ENCODE results near the gene DUS4L.

The DUS4L gene

DNA sequence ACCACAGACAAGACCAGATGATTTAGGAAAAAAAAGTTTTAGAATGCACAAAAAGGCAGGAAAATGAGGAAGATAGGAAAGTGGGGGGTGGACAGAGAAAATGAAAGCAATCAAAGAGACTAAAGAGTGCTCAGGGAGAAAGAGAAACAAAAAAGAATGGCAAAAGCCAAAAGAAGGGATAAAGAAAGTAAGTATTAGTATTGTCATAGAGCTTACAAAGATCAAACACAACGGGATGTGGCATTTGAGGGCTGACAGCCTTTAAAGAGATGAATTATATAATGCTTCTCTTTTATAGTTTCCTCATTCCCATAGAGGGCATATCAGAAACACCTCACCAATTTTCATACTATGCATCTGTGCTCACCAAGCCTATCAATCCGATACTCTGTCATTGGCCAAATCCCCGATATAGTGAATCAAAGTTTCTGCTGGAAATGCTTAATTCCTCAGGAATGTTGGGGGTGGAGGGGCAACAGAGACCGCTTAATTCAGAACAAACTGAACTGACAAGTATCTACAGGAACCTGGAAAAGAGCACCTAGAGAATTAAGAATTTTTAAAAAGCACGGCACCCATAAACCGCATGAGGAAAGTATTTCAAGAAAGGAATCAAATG, 2.8 kb upstream of the DUS4L start:
- Mint-ChIP-seq H3K9me3 (no peaks in the 10 kb centered on the region), H3K27ac (no peak overlapping the region), H3K4me3 (peak overlapping the region; percentile 22 to 50), H3K27me3 (no peaks in the 10 kb centered on the region), H3K36me3 (peaks cover 6 to 16% of the 10 kb centered on the region in 2 donors), H3K4me1 (peaks cover 28 to 50% of the 10 kb centered on the region in 2 donors)
- DNase-seq (no peak), ATAC-seq (replicated peaks) (peak in 1 of 2 donors; percentile 51)

DNA sequence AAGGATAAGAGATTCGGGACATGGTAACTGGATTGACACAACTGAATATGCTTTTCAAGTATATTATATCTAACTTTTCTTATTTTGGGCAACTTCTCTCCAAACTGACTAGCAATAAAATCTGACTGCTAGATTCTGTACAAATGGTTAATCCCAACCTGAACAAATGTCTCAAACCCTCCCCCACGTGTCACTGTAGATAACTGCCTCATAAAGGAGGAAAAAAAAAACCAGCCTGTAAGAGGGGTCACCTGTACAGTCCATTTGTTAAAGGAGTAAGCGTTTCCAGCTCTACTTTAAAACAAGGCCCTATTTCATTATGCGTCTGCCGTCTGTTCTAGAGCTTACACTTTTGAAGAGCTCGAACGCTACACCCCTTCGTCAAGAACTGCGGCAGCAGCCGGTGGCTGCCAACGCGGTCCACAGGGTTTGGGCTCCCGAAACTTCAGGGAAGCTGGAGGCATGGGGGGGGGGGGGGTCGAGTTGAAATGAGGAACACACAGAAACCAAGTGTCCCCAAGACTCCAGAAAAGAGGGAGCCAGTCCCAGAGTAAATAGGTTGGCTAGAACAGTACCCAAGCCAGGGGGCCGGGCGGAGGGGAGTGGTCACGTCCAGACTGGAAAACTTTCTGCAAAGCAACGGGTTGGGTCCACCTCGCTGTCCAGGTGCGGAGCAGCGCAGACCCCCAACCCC, 543 bp upstream of the DUS4L start:
- no peaks in the 10 kb centered on the region for H3K27me3 Mint-ChIP-seq
- peak overlapping the region; percentile 94 to 96 for H3K4me3 Mint-ChIP-seq
- peak overlapping the region; percentile 95 for H3K27ac Mint-ChIP-seq

DNA sequence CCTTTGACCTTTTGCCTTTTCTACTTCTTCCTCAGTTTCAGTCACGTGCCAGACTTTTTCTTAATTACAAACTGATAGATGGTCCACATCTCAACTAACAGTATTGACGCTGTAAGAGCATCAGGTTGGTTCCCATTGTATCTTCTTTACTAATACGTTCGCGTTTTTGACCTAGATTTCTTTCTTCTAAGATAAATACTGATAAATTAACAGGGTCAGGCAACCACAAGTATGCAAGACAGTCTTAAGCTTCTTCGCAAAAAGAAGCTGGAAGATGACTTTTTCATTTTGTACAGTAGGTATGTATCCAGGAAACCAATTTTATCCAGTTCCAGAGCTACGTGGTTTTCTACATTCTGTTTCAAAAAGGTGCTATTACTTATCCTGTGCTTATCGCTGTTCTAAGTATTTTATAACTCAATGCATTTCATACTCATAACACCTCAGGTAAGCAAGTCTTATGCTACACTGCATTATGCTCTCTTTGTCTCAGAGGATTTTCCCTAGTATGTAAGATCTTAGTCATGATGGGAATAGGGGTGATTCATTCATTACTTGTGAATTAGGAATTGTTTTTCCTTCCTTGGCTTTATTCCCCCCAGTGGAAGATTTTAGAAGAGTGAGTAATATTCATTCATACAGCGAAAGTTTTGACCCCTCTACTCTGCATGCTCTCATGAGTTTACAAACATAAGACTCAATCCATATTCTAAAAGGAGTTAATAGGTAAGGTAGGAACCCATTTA, 955 bp downstream of the DUS4L start:
- DNase-seq, result no peak
- Mint-ChIP-seq H3K4me1 (peaks cover 27 to 43% of the 10 kb centered on the region in 2 donors), H3K27ac (peak overlapping the region; percentile 95), H3K9me3 (no peaks in the 10 kb centered on the region), H3K36me3 (peaks cover 5 to 16% of the 10 kb centered on the region in 2 donors), H3K4me3 (peak overlapping the region; percentile 94 to 96), H3K27me3 (no peaks in the 10 kb centered on the region)
- no peak for ATAC-seq (replicated peaks)

More for the DNA sequence above, 543 bp upstream of the DUS4L start:
- ATAC-seq (replicated peaks) (peak; percentile 64 to 65), DNase-seq (no peak)
- Mint-ChIP-seq H3K4me1 (peaks cover 29 to 50% of the 10 kb centered on the region in 2 donors), H3K36me3 (peaks cover 5 to 16% of the 10 kb centered on the region in 2 donors), H3K9me3 (no peaks in the 10 kb centered on the region)

DNA sequence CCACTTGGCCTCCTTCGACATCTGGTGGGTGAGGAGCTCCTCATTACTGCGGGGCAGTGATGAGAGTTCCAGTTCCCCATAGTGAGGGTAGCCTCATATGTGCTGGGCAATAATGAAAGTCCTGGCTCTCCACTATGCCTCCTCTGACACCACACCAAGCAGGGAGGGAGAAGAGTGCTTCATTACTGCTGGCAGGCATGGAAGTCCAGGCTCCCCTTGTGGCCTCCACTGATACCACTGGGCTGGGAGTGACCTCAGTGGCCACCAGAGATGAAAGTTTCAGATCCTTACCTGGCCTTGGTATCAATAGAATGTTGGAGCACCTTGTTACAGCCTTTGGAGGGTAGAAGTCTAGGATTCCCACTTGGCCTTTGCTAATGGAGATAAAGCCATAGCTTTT, 6.5 kb downstream of the DUS4L start:
- H3K27me3 Mint-ChIP-seq, result no peaks in the 10 kb centered on the region
- H3K4me3 Mint-ChIP-seq, result no peak overlapping the region
- H3K9me3 Mint-ChIP-seq, result no peaks in the 10 kb centered on the region
- peaks cover 0 to 3% of the 10 kb centered on the region in 2 donors for H3K4me1 Mint-ChIP-seq
- DNase-seq (no peak), ATAC-seq (replicated peaks) (no peak)
- no peak overlapping the region for H3K27ac Mint-ChIP-seq
- peaks cover 11 to 20% of the 10 kb centered on the region in 2 donors for H3K36me3 Mint-ChIP-seq

DNA sequence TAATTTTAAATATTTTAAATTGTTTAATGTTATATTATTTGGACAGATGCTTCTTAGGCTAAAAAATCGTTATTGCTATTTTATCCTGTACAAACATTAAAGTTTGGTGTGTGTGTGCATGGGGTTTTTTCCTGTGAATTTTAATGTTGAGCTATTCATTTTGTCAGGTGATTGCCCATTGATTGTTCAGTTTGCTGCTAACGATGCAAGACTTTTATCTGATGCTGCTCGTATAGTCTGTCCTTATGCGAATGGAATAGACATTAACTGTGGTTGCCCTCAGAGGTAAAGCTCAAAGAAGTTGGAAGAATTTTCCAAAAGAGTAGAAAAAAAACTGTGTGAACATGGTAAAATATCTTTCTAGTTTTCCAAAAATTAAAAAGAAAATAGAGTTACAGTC, 9.8 kb downstream of the DUS4L start:
- ATAC-seq (replicated peaks) (no peak), DNase-seq (no peak)
- Mint-ChIP-seq H3K9me3 (no peaks in the 10 kb centered on the region), H3K4me1 (no peaks in the 10 kb centered on the region), H3K36me3 (peaks cover 7 to 17% of the 10 kb centered on the region in 2 donors), H3K27me3 (no peaks in the 10 kb centered on the region), H3K4me3 (no peak overlapping the region), H3K27ac (no peak overlapping the region)

DNA sequence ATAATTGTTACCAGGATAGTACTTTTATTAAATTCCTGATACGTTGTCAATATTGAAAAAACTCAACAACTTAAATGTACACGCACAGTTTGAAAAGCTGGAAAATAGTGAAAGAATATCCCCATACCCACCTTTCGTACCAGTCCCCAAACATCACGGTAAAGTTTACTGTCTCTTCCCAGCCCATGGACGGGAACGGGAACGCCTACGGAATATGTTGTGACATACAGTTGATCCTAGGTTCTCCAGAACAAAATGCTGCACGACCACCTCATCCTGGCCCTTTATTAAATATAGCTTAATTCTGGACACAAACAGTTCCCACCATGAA, 15.7 kb downstream of the DUS4L start:
- ATAC-seq (replicated peaks), result no peak
- Mint-ChIP-seq H3K27me3 (no peaks in the 10 kb centered on the region), H3K4me3 (peak overlapping the region; percentile 89 to 95), H3K4me1 (peaks cover 8 to 10% of the 10 kb centered on the region in 2 donors), H3K36me3 (peaks cover 3 to 9% of the 10 kb centered on the region in 2 donors), H3K9me3 (no peaks in the 10 kb centered on the region), H3K27ac (peak overlapping the region; percentile 92)
- no peak for DNase-seq

DNA sequence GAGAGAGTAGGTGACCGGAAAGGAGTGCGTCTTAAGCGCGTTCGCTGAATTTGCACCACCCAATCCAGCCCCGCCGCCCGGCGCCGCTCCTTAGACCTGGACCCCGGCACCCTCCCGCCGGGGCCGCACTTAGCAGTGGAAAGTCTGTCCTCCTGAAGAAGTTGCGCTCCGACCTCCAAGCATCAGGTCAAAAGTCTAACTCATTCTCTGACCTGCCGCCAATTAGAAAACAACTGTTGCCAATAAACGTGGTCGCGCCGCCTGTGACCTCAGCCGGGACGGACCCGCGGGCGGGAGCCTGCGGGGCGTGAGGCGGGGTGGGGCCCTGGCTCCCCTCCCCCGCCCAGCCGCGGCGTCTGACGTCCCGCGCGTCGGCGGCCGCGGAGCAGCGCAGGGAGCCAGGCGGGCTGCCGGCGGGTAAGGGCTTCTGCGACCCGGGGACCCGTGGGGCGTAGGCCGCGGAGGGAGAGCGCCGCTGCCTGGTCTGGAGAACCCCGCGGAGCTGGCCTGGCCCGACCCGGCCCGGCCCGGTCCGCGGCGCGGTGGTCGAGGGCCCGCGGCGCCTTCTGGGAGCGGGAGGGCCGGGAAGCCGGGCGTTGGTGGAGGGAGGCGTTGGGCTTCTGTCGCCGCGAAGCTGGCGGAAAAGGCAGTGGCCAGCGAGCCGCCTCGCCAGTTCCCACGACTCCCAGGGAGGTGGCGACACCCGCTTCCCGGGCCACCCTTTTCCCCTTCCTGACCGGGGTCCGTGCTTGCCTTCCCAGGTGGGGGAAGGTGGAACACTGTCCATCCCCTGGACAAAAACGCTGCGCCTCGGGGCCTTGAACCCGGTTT, 16.3 kb downstream of the DUS4L start, which contains the start of gene BCAP29:
Gene BCAP29, plus strand, starts transcription at position 362 of the 831 bp plus-strand sequence. CDS start 527 bp downstream, outside the sequence.
- peak within 1 kb of the TSS; percentile 92 for H3K27ac Mint-ChIP-seq
- H3K4me3 Mint-ChIP-seq, result peak within 1 kb of the TSS; percentile 89 to 95

DNA sequence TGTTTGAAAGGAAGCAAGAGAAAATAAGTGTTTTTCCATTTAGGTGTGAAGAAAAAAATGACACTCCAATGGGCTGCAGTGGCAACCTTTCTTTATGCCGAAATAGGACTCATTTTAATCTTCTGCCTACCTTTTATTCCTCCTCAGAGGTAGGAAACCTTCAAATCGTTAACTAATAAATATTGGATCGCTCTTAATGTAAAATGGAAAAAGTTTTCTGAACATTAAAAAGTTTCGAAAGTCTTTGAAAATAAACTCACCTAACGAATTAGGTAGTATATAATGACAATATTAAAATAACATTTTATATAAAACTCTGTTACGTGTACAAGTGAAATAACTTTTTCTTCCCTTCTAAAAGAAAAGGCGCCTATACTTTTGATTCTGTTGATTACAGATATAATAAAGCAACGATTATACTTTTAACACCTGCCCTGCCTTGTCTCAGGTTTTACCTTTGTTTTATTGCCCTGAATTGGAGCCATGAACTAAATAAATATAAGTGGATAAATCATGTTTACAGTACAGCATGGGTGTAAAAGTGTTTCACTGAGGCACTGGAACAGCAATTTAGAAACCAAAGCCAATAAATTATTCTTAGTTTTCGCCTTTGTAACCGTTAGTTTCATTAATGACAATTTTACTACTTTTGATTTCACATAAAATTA, 17.1 kb downstream of the DUS4L start:
- H3K36me3 Mint-ChIP-seq, result peaks cover 11 to 19% of the 10 kb centered on the region in 2 donors
- ATAC-seq (replicated peaks) (no peak), DNase-seq (no peak)
- peaks cover 8 to 10% of the 10 kb centered on the region in 2 donors for H3K4me1 Mint-ChIP-seq
- H3K4me3 Mint-ChIP-seq, result peak overlapping the region; percentile 89 to 95
- no peaks in the 10 kb centered on the region for H3K27me3 Mint-ChIP-seq
- H3K27ac Mint-ChIP-seq, result peak overlapping the region; percentile 83
- no peaks in the 10 kb centered on the region for H3K9me3 Mint-ChIP-seq

More for the DNA sequence above, 16.3 kb downstream of the DUS4L start, which contains the start of gene BCAP29:
- Mint-ChIP-seq H3K27me3 (no peaks in the 10 kb centered on the region), H3K36me3 (peaks cover 6 to 13% of the 10 kb centered on the region in 2 donors), H3K9me3 (no peaks in the 10 kb centered on the region), H3K4me1 (peaks cover 8 to 10% of the 10 kb centered on the region in 2 donors)
- ATAC-seq (replicated peaks) (peak; percentile 97 to 98), DNase-seq (peak; percentile 70)

DNA sequence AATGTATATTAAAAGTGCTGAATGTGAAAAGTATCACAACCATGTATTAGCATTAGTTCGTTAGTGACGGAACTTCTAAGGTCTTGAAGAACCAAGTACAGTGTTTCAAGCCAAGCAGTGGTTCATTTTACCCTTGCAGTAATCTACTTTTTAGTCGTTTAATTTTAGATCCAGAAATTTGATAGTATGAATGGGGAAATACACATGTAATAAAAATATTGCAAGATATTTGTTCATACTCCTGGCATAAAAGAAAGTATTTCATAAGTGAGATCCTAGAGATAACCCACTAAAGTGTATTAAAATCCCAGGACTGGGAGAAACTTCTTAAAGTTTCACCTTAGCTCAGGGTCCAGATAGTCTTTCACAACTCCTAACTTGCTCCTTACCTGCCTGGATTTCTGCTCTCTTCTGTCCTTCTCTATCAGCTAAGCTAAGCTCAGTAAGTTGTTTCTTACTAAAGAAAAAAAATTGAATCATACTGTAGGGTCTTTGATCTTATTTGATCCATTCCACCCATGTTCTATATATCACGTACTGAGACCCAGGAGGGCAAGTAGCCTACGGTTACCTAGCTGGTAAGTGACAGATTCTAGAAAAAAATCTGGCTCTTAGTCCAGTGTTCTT, 17.7 kb downstream of the DUS4L start:
- Mint-ChIP-seq H3K27me3 (no peaks in the 10 kb centered on the region), H3K9me3 (no peaks in the 10 kb centered on the region), H3K4me3 (no peak overlapping the region), H3K27ac (no peak overlapping the region), H3K4me1 (peaks cover 8 to 10% of the 10 kb centered on the region in 2 donors), H3K36me3 (peaks cover 14 to 20% of the 10 kb centered on the region in 2 donors)
- DNase-seq, result no peak
- no peak for ATAC-seq (replicated peaks)

DNA sequence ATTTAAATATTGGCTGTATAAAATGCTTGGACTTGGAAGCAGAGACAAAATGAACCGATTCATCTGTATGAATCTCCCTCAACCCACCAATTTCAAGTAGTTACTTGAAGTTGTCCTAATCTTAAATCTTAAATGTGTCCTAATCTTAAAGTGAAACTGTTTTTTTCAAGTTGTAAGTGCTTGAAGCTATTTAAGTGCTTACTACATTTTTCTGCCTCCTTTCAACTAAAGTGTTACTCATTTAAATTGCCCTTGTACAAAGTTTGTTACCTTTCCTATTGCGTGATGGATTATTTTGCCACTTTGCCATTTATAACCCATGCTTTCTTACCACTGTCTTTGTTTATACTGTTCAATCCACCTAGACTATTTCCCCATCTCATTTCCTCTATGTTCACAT, 19.1 kb downstream of the DUS4L start:
- H3K9me3 Mint-ChIP-seq, result no peaks in the 10 kb centered on the region
- no peak overlapping the region for H3K27ac Mint-ChIP-seq
- ATAC-seq (replicated peaks) (no peak), DNase-seq (no peak)
- no peak overlapping the region for H3K4me3 Mint-ChIP-seq
- no peaks in the 10 kb centered on the region for H3K27me3 Mint-ChIP-seq
- H3K4me1 Mint-ChIP-seq, result peaks cover 8 to 10% of the 10 kb centered on the region in 2 donors
- H3K36me3 Mint-ChIP-seq, result peaks cover 14 to 19% of the 10 kb centered on the region in 2 donors

DNA sequence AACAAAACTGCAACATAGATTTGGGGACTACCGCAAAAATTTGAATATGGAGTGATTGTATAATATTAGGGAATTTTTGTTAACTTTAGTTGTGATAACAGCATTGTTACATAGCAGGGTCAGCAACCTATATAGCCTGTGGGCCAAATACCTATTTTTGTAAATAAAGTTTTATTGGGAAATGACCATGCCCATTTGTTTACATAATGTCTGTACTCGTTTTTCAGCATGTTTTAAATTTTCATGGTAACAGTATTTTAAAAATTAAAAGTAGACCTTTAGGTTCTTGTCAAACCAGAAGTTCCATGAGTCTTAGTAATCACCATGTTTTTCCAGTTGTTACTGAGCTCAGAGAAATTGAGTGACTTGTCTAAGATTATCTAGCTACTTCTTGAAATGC, 20.9 kb downstream of the DUS4L start:
- Mint-ChIP-seq H3K36me3 (peaks cover 17 to 24% of the 10 kb centered on the region in 2 donors), H3K4me3 (no peak overlapping the region), H3K9me3 (no peaks in the 10 kb centered on the region), H3K4me1 (peaks cover 5 to 10% of the 10 kb centered on the region in 2 donors), H3K27me3 (no peaks in the 10 kb centered on the region), H3K27ac (no peak overlapping the region)
- DNase-seq, result no peak
- ATAC-seq (replicated peaks), result no peak

DNA sequence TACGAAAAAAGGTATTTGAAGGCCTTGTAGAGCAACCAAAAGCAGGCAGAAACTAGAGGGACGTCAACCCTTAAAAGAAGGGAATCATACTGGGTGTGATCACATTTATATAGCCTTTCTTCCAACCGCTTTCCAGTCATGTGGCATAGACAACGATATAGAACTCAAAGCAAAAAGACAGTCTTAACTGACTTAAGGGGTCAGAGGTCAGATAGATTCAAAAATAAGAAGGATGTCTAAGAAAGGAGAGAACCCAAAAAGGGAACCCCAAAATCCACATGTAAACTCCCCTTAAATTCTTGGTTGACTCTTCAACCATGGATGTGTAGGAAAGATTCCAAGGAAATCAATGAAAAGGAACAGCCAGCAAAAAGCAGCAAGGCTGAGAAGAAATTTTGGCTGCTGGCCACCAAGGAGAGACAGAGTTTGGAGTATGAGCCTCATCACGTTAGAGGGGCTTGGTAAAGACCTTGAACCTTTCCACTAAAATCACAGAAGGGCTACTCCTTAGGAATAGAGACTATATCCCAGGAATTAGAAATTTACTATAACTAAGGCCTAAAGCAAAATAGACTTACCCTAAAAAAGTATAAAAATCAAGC, 24.9 kb downstream of the DUS4L start:
- DNase-seq, result no peak
- no peaks in the 10 kb centered on the region for H3K9me3 Mint-ChIP-seq
- H3K4me1 Mint-ChIP-seq, result no peaks in the 10 kb centered on the region
- no peak for ATAC-seq (replicated peaks)
- no peak overlapping the region for H3K4me3 Mint-ChIP-seq
- no peaks in the 10 kb centered on the region for H3K27me3 Mint-ChIP-seq
- no peak overlapping the region for H3K27ac Mint-ChIP-seq
- H3K36me3 Mint-ChIP-seq, result peaks cover 17 to 35% of the 10 kb centered on the region in 2 donors

DNA sequence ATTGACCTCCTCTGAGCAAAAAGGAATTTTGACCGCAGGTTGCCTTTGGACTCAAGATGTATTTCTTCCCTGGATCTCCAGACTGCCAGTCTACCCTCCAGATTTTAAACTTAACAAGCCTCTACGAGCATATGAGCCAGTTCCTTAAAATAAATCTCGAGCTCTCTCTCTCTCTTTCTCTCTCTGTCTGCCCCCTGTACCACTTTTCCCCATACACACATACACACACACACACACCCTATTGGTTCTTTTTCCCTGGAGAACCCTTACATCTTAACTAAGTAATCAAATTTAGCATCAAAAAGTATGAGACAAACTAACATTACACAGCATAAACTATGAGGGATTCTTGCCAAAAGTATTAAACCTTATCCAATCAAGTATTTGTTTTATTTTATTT, 27.6 kb downstream of the DUS4L start:
- Mint-ChIP-seq H3K27ac (no peak overlapping the region), H3K36me3 (peaks cover 7 to 26% of the 10 kb centered on the region in 2 donors), H3K27me3 (no peaks in the 10 kb centered on the region), H3K4me1 (no peaks in the 10 kb centered on the region), H3K4me3 (no peak overlapping the region), H3K9me3 (no peaks in the 10 kb centered on the region)
- ATAC-seq (replicated peaks) (no peak), DNase-seq (no peak)
